Gastrocnemius medialis (tissue), 4 donors: ENCODE results near the gene SPEG. TPM values are rescaled to one million over a fixed set of nuclear protein-coding genes. Genes with fewer than 3 reads are reported as not detected.

Experiments used
- ATAC-seq, 2 donors: fragments of 150-250 bp; one replicate each; pipeline ENCODE4 v1.9.1; 2016
- DNase-seq, 2 donors: peaks; one replicate each; pipeline ENCODE4 v3.0.0-alpha.2; 2019
- H3K27ac ChIP-seq, 4 donors: fragments of 200-600 bp; sonication (generic); 1 replicate in 1 of 4; 2 replicates in 3 of 4; pipeline ENCODE4 v1.5.1; 2016 to 2018; ENCODE audit warnings: mild to moderate bottlenecking in 2 of 4, moderate library complexity in 1 of 4
- H3K27me3 ChIP-seq, 3 donors: fragments of 200-600 bp; sonication (generic) in 2 of 3; 1 replicate in 1 of 3; 2 replicates in 2 of 3; pipeline versions ENCODE4 v1.5.1 to v1.6.0; 2016 to 2019; ENCODE audit warnings: mild to moderate bottlenecking in 1 of 3, moderate library complexity in 1 of 3
- H3K36me3 ChIP-seq, 2 donors: fragments of 200-600 bp; sonication (generic) in 1 of 2; one replicate each; pipeline ENCODE4 v1.5.1; 2017 to 2018
- H3K4me1 ChIP-seq, 2 donors: fragments of 200-600 bp; sonication (generic) in 1 of 2; one replicate each; pipeline ENCODE4 v1.5.1; 2016 to 2017; ENCODE audit warnings: mild to moderate bottlenecking in 2 of 2
- H3K4me3 ChIP-seq, 4 donors: fragments of 200-600 bp; sonication (generic) in 3 of 4; 1 replicate in 1 of 4; 2 replicates in 3 of 4; pipeline ENCODE4 v1.5.1; 2016 to 2019; ENCODE audit warnings: mild to moderate bottlenecking in 2 of 4
- H3K9me3 ChIP-seq, 3 donors: fragments of 200-600 bp; sonication (generic) in 2 of 3; 1 replicate in 1 of 3; 2 replicates in 2 of 3; pipeline ENCODE4 v1.5.1; 2016 to 2019
- POLR2A ChIP-seq, 2 donors: fragments of 450-650 bp; IDR thresholded peaks; one replicate each; pipeline ENCODE4 v1.6.1; 2017; ENCODE audit warnings: antibody characterized with exemption in 2 of 2, mild to moderate bottlenecking in 2 of 2, moderate library complexity in 2 of 2
- in situ Hi-C, 4 donors: fragments of 200-750 bp; cut with MboI; loops; one replicate each; pipeline versions ENCODE4 v1.15.0 to v1.8.0; 2017; ENCODE audit warnings: low sequenced_read_pairs in 4 of 4
- intact Hi-C: fragments of 100-400 bp; cut with DNase I; formaldehyde crosslinking; loops from one replicate; pipeline ENCODE4 v1.15.1; 2023; ENCODE audit warnings: low total_unique reads
- total RNA-seq, 4 donors: library from RNA; depleted of rRNA; stranded (reverse); fragments of >200 nt; gene quantifications; one replicate each; pipeline versions ENCODE4 v1.1.0 to v1.2.3, GENCODE V29; 2016
- TF ChIP-seq, protein P1 (sequence below), 5 experiments: fragments of 450-650 bp in 3 of 5; fragments of 200-600 bp in 2 of 5; sonication (generic) in 2 of 5; IDR thresholded peaks in 4 of 5; conservative IDR thresholded peaks in 1 of 5; 1 replicate in 4 of 5; 2 replicates in 1 of 5; pipeline ENCODE4 v1.5.1; 2016 to 2019; ENCODE audit warnings: antibody characterized with exemption in 5 of 5, mild to moderate bottlenecking in 3 of 5, moderate library complexity in 3 of 5

SPEG gene
- total RNA-seq, 4 donors from 2014 or later: 104 to 387 (median 222) TPM

- in situ Hi-C loops: no loop called here
- Histone ChIP-seq H3K36me3 (peaks cover 0 to 52% of the 10 kb centered on the region in 2 donors), H3K4me3 (peak overlapping the region in 1 of 4 donors; percentile 43), H3K9me3 (no peaks in the 10 kb centered on the region), H3K27me3 (no peaks in the 10 kb centered on the region), H3K4me1 (peaks cover 44 to 45% of the 10 kb centered on the region in 2 donors), H3K27ac (peak overlapping the region; percentile 95 to 99 (median 97))
- intact Hi-C loops: loop anchor here (2.0 to 5.0 kb wide), 2 partner anchors 23 to 71 kb away; no protein-coding TSS in a partner anchor
- no peak for TF ChIP-seq POLR2A (IDR thresholded peaks at IDR 0.05)
- TF ChIP-seq, protein P1, sequence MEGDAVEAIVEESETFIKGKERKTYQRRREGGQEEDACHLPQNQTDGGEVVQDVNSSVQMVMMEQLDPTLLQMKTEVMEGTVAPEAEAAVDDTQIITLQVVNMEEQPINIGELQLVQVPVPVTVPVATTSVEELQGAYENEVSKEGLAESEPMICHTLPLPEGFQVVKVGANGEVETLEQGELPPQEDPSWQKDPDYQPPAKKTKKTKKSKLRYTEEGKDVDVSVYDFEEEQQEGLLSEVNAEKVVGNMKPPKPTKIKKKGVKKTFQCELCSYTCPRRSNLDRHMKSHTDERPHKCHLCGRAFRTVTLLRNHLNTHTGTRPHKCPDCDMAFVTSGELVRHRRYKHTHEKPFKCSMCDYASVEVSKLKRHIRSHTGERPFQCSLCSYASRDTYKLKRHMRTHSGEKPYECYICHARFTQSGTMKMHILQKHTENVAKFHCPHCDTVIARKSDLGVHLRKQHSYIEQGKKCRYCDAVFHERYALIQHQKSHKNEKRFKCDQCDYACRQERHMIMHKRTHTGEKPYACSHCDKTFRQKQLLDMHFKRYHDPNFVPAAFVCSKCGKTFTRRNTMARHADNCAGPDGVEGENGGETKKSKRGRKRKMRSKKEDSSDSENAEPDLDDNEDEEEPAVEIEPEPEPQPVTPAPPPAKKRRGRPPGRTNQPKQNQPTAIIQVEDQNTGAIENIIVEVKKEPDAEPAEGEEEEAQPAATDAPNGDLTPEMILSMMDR (IDR thresholded peaks at IDR 0.05 in 4 of 5, conservative IDR thresholded peaks at IDR 0.05 in 1 of 5): no peak
- ATAC-seq: no peak
- no peak for DNase-seq
Measured at GRCh38 chr2:219461669-219462068, 27.0 kb downstream of the SPEG start.

DNA sequence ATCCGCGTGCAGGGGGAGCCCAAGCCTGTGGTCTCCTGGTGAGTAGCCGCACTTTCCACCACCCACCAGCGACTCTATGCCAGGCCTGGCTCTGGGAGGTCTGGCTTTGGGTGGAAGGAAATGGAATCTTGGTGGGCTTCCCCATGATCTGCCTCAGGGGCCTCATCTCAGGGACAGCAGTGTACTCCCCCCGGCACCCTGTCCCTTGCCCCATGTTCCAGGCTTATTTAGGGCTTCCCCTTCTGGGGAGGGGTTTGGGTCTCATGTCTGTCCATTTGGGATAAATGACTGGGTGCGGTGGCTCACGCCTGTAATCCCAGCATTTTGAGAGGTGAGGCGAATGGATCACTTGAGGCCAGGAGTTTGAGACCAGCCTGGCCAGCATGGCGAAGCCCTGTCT is 27.7 kb downstream of the SPEG start:
- ATAC-seq (no peak), DNase-seq (no peak)
- H3K4me3 ChIP-seq: no peak overlapping the region
- in situ Hi-C loops: no loop called here
- H3K9me3 ChIP-seq: no peaks in the 10 kb centered on the region
- H3K4me1 ChIP-seq: peaks cover 40 to 42% of the 10 kb centered on the region in 2 donors
- H3K27me3 ChIP-seq: no peaks in the 10 kb centered on the region
- intact Hi-C loops: loop anchor here (2.0 to 5.0 kb wide), 2 partner anchors 22 to 70 kb away; no protein-coding TSS in a partner anchor
- TF ChIP-seq, protein P1 (IDR thresholded peaks at IDR 0.05 in 4 of 5, conservative IDR thresholded peaks at IDR 0.05 in 1 of 5): no peak
- TF ChIP-seq POLR2A (IDR thresholded peaks at IDR 0.05): no peak
- peak overlapping the region; percentile 95 to 99 (median 97) for H3K27ac ChIP-seq
- peaks cover 0 to 55% of the 10 kb centered on the region in 2 donors for H3K36me3 ChIP-seq

- in situ Hi-C loops: no loop called here
- ATAC-seq: no peak
- no peaks in the 10 kb centered on the region for H3K9me3 ChIP-seq
- TF ChIP-seq POLR2A (IDR thresholded peaks at IDR 0.05): no peak
- TF ChIP-seq, protein P1 (IDR thresholded peaks at IDR 0.05 in 4 of 5, conservative IDR thresholded peaks at IDR 0.05 in 1 of 5): no peak
- no peak for DNase-seq
- H3K36me3 ChIP-seq: peaks cover 0 to 67% of the 10 kb centered on the region in 2 donors
- H3K4me1 ChIP-seq: peaks cover 20 to 22% of the 10 kb centered on the region in 2 donors
- no peak overlapping the region for H3K4me3 ChIP-seq
- no peaks in the 10 kb centered on the region for H3K27me3 ChIP-seq
- intact Hi-C loops: loop anchor here (5.0 kb wide), 1 partner anchor 68 kb away; no protein-coding TSS in a partner anchor
- H3K27ac ChIP-seq: peak overlapping the region in 1 of 4 donors; percentile 99
Measured at GRCh38 chr2:219464286-219465032, 29.8 kb downstream of the SPEG start.

DNA sequence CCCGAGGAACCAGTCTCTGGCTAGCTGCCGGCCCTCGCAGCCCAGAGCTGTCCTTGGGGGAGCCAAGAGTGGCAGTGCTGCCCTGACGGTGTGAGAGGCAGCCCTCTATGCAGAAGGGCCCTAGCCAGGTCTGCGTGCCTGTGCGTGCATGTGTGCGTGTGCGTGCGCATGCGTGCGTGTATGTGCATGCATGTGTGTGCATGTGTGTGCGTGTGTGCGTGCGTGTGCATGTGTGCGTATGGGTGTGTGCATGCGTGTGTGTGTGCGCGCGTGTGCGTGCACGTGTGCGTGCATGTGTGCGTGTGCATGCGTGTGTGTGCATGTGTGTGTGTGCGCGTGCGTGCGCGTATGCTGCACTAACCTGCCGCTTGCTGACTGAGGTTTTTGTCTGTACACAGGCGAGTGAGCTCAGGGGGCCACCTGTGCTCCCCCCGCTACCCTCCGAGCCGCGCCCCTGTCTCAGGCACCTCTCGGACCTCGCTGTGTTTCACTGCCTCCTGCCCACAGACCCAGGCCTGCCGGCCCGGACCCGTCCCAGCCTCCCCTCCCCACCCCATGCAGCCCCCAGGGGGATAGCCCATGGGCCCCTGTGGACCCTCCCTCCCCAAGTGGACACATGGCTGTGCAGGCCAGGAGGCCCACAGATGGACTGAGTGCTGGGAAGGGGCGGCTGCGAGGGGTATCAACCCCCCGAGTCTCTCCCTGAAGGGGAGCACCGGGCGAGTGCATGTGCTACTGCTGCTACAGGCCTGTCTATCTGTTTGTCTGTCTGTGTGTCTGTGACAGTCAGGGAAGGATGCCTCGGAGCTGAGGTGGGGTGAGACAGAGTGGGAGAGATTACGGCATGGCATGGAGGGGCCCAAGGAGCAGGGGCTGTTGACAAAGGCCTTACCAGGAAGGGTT is 31.3 kb downstream of the SPEG start:
- no peak overlapping the region for H3K4me3 ChIP-seq
- peaks cover 7 to 8% of the 10 kb centered on the region in 2 donors for H3K4me1 ChIP-seq
- H3K36me3 ChIP-seq: peaks cover 0 to 79% of the 10 kb centered on the region in 2 donors
- ATAC-seq: no peak
- in situ Hi-C loops (no loop called here), intact Hi-C loops (no loop called here)
- no peaks in the 10 kb centered on the region for H3K27me3 ChIP-seq
- H3K9me3 ChIP-seq: no peaks in the 10 kb centered on the region
- DNase-seq: no peak
- TF ChIP-seq POLR2A (IDR thresholded peaks at IDR 0.05): no peak
- TF ChIP-seq, protein P1 (IDR thresholded peaks at IDR 0.05 in 4 of 5, conservative IDR thresholded peaks at IDR 0.05 in 1 of 5): no peak
- H3K27ac ChIP-seq: peak overlapping the region in 3 of 4 donors; percentile 10 to 54 (median 39)
